HG03342 (cell line): ENCODE data around the gene ZNF674.
"Not testable (repeated sequence)": the region's sequence is repeated elsewhere in the genome, so short reads cannot be mapped to it uniquely, and the experiment has no call there.

Experiments used
- ATAC-seq: cut with Tn5 transposase; IDR thresholded peaks from one replicate; pipeline ENCODE4 v1.9.1; 2021; ENCODE audit warnings: mild to moderate bottlenecking, moderate library complexity; ENCODE audit not compliant: unreplicated experiment

Gene ZNF674

DNA sequence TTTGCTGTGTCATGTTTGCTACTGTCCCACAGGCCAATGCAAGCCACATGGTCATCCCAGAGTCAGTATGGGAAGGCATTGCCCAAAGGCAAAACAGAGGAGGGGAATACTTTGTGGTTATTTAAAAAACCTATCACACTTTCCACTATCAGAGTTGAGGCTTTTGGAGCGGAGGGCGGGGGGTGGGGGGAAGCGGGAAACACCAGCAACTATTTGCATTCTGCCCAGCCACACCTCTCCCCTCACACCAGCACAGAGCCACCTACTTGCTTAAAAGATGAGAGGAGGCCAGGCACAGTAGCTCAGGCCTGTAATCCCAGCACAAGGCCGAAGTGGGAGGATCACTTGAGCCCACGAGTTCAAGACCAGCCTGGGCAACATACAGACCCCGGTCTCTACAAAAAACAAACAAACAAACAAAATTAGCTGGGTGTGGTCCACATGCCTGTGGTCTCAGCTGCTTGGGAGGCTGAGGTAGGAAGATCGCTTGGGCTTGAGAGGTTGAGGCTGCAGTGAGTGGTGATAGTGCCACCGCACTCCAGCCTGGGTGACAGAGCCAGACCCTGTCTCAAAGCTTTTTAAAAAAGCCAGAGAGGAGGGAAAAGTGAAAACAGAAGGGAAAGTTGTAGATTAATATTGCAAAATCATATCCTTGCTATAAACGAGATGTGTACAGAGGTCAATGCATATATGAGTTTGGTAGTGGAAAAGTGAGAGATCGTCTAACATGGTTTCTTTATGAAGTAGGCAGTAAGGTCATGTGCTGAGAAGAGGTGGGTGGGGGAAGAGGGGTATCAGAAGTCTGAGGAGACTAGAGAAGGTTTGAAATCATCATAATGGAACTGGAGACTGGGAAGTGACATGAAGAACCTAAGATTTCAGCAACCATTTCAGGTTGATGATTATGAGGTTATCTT, 26.5 kb upstream of the ZNF674 start:
- ATAC-seq: no peak

DNA sequence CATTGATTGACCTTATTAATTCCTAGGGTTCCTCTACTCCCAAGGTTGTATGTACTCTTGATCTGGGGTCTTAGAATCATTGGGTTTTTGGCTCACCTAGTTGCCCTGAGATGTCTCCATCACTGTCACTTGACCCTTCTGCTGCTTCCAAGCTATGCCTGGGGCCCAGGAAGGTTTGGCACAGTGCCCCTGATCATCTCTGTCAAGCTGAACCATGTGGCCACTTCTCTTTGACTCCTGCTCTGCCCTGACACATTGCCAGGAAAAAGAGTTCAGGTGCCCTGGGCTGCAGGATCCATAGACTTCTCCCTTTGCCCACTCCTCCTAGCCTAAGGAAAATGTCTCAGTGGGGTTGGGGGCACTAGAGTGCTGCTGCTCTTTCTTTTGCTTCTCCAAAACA, 24.4 kb upstream of the ZNF674 start:
- no peak for ATAC-seq

DNA sequence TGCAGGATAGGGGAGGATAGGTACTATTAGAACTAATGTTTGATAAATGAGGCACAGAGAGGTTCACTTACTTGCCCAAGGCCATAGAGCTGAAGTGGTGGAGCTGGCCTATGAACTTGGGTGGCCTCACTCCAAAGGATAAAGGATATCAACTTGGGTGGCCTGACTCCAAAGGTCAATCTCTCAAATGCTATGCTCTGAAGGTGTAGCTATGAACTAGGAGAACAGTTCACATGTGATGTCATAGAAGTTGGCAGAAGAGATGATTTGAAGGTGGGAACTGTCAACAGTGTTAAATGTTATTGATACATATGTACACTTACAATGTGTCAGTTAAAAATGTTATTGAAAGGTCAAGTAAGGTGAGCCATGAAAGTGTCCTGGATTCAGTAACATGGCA, 22.2 kb upstream of the ZNF674 start:
- no peak for ATAC-seq

DNA sequence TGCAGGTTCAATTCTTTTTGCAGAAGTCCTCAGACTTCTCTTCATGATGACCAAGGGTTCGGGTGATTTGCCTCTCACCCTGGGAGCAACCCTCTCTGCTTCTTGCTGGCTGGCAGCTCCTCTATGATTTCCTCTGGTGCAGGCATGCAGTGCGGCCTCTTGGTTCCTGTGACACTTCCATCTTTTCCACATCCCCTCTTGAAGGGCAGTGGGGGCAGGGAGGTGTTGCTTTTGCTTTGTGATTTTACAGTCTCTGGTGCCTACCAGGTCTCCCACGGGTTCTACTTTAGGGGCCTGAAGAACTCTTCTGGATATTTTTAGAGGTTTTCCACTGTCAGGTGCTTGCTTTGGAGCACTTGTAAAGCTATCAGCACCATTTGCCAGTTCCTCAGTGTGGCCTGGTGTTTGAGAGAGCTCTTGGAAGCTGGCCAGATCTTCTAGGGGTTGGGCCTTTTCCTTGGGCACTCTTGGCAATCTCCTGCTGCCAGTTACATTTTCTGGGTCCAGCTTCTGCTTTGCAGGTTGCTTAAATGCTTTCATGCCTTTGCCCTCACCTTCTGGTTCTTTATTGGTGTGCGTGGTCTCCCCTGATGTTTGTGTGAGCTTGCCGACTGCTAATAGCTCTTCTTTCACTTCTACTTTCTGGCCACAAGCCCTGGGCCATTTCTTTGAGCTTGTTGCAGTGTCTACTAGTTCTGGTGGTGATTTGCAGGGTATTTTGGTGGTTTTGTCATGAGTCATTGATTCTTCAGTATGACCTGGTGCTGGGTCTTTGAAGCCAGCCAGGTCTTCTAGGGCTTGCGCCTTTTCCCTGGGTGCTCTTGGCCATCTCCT, 16.8 kb upstream of the ZNF674 start:
- peak; percentile 99 for ATAC-seq

DNA sequence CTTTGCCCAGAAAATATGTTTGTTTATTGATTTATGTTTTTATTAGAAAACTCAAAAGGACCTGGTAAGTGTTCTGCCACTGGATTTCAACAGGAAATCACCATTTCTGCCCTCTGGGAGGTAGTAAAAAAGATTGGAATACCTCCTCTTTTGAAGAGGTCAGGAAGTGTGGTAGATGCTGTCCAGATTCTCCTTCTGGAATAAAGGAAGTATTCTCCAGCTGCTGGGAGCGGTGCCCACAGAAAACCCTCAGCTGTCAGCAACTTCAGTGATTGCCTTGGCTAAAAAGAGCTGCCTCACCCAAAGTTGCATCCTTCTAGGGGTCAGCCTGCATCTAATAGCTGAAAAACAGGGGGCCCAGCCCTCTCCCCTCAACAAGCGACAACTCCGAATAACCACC, 13.8 kb upstream of the ZNF674 start:
- ATAC-seq: no peak

DNA sequence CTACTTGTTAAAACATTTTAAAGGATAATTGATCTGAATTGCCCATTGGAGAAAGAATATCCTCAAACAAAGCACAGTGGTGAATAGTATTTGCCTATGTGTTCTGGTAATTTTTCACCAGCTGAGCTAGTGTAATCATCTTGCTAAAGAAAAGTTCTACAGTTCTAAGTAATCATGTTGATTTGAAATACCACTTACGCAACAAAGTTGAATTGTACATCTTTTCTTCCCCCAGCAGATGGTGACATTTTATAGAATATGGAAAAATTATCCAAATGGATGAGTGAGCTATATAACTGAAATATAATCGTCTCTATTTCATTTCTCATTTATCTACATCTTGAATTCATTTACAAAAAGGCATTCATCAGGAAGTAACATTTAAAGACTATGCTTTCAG, 9.7 kb upstream of the ZNF674 start:
- no peak for ATAC-seq

DNA sequence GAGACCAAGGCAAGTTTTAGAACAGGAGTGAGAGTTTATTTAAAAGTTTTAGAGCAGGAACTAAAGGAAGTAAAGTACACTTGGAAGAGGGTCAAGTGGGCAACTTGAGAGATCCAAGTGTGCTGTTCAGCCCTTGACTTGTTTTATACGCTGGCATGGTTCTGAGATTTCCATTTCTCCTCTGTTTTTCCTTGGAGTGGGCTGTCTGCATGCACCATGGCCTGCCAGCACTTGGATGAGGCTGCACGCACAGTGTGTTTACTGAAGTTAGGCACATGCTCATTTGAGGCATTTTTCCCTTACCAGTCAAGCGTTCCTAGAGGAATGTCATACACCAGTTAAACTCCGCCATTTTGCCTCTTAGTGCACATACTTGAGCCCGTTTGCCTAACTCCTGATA, 8.7 kb upstream of the ZNF674 start:
- ATAC-seq: no peak

DNA sequence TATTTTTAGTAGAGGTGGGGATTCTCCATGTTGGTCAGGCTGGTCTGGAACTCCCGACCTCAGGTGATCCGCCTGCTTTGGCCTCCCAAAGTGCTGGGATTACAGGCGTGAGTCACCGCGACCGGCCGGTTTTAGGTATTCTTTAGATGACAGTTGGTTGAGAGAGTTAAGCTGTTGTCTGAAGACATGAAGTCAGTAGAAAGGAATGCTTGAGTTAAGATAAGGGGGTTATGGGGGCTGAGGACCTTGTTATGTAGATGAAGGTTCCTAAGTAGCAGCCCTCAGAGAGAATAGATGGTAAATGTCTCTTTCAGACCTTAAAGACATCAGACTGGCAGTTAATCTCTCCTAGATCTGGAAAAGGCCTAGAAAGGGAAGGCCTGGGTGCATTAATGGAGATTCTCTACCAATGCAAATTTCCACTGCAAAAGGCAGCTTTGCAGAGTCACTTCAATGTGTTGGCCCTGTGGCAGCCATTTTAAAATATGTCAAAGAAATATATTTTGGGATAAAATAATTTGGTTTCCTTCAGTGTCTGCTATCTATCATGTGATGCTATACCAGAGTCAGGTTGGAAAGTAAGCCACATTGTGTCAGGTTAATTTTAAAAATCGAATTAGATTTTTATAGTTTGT, 6.4 kb upstream of the ZNF674 start:
- ATAC-seq: no peak

DNA sequence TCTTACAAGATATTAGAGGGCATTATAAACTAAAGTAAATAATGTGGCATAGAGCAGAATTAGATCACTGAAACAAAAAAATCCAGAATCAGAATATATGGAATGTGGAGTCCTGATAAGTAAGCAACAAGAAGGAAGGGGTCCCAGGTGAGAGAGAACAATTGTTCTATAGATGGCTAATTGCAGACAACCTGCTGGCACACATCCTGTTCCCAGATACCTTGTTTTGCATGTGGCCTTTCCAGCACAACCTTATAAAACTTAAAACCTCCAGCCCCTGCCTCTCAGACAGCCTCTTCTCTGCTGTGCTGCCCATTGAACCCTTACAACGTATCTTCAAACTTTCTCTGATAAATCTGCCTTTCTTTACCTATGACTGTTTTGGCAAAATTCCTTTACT, 4.7 kb upstream of the ZNF674 start:
- no peak for ATAC-seq

DNA sequence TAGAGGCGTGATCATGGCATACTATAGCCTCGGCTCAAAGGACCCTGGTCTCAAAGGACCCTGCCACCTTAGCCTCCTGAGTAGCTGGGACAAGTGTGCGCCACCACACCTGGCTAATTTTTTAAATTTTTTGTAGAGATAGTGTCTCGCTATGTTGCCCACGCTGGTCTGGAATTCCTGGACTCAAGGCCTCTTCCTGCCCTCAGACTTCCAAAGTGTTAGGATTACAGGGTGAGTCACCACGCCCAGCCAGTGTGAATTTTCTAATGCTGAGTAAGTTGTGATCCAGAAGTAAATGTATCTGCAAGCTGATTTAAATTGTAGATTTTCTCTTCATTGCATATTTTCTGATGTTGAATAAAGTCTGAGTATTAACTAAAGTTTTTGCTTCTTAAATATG, 2.6 kb upstream of the ZNF674 start:
- no peak for ATAC-seq

DNA sequence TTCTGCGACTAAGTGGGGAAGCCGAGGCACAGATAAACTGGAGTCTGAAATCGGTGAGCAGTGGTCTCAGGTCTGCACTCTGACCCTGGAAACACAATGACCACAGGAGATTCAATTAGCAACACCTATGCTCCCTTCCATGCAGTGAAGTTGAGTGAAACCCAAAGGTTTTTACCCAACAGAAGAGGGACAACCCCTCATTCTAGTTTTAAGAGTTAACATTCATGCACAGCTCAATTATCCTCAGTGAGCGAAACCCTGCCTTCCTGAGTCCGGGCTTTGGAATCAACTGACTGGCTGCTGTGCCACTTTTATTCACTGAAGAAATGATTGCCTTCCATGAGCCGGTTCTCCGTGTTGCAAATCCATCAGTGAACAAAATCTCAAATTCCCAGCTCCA, 694 bp downstream of the ZNF674 start:
- not testable (repeated sequence) for ATAC-seq

DNA sequence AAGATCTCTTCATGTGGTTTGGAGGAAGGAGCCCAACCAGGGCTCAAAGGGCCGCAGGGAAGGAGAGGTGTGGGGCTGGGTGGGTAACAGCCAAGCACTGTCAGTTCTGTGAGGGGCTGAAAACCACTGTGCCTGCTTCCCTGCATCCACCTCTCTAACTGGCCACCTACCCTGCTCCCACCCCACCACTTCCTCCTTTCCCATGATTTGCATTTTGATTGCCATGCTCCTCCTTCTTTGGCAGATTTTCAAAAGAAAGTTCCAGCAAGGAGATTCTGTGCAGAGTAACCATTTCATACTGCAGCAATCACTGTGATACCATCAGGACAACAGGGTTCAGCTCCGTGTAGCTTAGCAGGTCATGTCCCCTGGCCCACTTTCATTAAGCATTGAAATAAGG, 1.8 kb downstream of the ZNF674 start:
- no peak for ATAC-seq

DNA sequence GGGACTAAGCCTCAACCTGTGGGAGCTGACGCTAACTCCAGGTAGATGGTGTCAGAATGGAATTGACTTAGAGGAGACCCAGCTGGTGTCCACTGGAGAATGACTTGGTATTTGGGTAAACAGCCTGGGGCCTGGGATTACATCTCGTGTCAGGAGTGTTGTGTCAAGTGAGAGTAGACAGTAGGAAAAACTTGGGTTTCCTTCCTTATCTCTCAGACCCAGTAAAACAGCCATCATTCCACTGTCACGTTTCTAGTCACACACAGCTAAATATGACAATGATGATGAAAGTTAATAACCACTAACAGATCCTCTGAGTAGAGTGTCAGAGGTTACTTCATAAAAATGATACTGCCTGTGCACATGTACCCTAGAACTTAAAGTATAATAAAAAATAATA, 13.8 kb downstream of the ZNF674 start:
- no peak for ATAC-seq

DNA sequence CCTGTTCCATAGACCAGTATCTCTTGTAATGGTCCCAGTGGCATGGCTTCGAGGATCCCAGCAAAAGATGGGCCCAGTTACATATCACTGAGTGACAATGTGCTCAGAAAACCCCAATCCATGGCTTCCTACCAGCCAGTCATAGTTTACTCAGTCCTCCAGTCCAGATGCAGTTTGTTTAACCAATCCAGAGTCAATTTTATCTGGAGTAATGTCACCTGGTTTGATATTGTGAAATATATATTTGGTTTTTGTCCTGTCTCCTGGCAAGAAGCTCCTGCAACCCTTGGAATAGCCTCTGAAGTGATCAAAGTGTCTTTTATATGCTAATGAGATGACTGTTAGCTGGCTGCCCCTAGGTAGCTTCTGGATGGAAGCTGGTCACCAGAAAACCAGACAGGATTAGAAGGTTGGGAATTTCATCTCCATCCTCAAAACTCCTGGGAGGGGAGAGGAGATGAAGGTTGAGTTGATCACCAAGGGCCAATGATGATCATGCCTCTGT, 14.8 kb downstream of the ZNF674 start:
- ATAC-seq: not testable (repeated sequence)

DNA sequence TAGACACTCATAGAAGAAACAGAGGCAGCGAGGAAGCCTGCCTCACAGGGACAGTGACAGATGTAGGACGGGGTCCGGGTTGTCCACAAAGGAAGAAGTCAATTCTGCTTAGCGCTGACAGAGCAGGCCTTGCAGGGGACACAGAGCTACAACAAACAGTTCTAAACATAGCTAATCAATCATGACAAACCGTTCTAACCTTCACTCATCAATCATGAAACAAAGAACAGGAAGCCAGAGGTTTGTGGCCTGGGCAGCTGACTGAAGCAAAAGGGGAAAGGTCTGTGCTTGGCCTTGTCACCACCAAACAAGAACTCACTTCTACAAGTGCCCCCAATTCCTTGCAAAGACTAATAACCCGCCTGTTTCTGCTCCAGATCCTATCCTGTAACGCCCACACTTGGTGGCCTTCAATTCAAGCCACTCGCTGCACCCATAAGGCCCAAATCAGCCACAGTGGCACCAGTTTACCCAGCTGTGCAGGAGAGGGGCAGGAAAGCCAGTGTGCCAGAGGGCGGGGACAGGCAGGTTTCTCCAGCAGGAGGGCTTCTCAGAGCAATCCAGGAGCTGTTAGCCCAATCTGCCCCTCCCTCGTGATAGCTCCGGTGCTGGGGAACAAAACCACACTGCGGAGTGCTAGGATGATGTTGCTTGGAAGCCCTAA, 15.3 kb downstream of the ZNF674 start:
- ATAC-seq: not testable (repeated sequence)

DNA sequence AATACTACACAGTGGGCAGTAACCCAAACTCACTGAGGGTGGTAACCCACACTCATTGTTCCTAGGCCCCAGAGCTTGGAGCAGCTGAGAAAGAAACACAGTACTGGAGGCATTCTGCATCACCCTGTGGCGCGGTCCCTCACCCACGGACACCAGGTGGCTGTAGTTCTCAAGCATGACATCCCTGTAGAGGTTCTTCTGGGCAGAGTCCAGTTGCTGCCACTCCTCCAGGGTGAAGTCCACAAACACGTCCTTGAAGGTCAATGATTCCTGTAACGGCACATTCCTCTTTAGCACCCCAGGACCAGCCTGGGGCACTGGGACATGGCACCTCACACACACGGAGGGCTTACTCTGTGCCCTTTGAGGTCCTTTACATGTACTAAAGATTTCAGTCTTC, 16.6 kb downstream of the ZNF674 start:
- not testable (repeated sequence) for ATAC-seq

DNA sequence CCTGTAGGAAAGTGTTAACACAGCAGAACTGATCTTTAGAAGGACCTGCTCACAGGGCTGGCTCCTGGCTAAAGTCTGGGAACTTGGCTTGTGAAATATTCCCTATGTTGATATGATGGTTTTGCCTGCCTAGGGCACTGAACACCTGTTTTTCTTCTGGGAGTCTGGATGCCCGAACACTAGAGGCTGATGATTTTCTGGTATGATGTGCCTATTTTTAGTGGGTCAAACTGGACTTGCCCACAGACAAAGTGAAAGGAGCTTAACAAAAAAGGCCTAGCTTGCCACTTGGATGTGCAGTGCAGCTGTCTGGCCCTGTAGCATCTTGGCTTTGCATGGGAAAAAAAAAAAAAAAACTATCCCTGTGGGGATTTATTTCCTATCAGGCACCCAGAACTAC, 39.1 kb downstream of the ZNF674 start:
- no peak for ATAC-seq

DNA sequence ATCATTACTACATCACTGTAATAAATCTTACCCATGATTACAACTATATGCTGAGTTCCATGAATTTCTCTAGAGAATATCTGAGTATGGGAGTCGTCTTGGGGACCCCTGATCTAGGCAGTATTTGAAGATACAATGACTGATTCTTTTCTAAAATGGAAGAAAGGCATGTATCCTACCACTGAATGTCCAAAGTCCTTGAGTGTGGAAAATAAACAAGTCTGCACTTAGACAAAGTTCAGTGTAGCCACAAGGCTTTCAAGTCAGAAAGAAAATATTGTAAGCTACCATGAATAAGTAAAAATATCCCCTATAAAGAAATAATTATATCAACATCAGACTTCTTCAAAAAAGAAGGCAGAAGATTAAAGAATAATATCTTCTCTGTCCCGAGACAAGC, 42.4 kb downstream of the ZNF674 start:
- ATAC-seq: no peak

DNA sequence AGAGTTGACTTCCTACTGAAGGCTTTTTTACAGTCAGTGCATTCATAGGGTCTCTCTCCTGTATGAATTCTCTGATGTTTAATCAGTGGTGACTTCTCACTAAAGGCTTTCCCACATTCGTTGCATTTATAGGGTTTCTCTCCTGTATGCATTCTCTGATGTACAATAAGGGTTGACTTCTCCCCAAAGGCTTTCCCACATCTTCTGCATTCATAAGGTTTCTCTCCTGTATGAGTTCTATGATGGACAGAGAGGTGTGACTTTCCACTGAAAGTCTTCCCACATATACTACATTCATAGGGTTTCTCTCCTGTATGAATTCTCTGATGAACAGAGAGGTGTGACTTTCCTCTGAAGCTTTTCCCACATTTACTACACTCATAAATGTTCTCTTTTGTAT, 45.2 kb downstream of the ZNF674 start:
- no peak for ATAC-seq

DNA sequence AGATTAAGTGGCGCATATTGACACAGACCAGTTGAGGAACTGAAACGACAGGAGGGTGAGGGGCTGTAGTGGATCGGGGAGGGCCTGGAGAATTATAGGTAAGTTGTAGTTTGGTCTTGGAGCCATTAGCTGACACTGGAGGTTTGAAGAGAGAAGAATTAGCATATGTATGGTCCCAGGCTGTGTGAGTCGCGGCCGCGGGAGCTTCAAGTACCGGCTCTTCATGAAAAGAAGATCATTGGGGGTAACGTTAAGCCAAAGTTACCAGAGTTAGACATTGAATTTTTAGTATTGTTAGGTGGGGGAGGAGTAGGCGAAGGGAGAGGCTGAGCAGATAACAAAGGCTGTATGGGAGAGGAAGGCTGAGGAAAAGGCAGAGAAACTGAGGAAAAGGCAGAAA, 56.5 kb downstream of the ZNF674 start:
- no peak for ATAC-seq

DNA sequence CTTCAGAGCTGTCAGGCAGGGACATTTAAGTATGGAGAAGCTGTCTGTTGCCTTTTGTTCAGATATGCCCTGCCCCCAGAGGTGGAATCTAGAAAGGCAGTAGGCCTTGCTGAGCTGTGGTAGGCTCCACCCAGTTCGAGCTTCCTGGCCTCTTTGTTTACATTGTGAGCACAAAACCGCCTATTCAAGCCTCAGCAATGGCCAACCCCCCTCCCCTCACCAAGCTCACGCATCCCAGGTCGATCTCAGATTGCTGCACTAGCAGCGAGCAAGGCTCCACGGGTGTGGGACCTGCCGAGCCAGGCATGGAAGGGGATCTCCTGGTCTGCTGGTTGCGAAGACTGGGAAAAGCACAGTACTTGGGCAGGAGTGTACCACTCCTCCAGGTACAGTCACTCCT, 59.3 kb downstream of the ZNF674 start:
- no peak for ATAC-seq
